GM23338 (cell line): ENCODE results near the gene BORCS8. TPM values are rescaled to one million over a fixed set of nuclear protein-coding genes. Genes with fewer than 3 reads are reported as not detected.

Experiments
- ATAC-seq: fragments of 200-7000 bp; cut with Tn5 transposase; 3 replicates; pipeline ENCODE4 v1.9.1; 2020
- DNase-seq: peaks from one replicate; pipeline ENCODE4 v3.0.0-alpha.2; 2015; ENCODE audit warnings: low spot score
- H2AFZ ChIP-seq: fragments of 200-600 bp; sonication (generic); 2 replicates; pipeline ENCODE4 v1.8.0; 2016; ENCODE audit warnings: antibody characterized with exemption, mild to moderate bottlenecking, moderate library complexity
- H3F3A ChIP-seq: fragments of 200-600 bp; sonication (generic); replicated peaks from 2 replicates; pipeline ENCODE4 v1.8.0; 2017; ENCODE audit warnings: antibody characterized with exemption, mixed run types, low read depth
- H3K27ac ChIP-seq: fragments of 200-600 bp; sonication (generic); 2 replicates; pipeline ENCODE4 v1.6.1; 2016; ENCODE audit warnings: low read depth
- H3K27me3 ChIP-seq: fragments of 200-600 bp; sonication (generic); 2 replicates; pipeline ENCODE4 v1.8.0; 2016; ENCODE audit warnings: mild to moderate bottlenecking, mixed run types, moderate library complexity; ENCODE audit not compliant: insufficient read depth
- H3K36me3 ChIP-seq: fragments of 200-600 bp; sonication (generic); 2 replicates; pipeline ENCODE4 v1.8.0; 2016; ENCODE audit warnings: mild to moderate bottlenecking; ENCODE audit not compliant: insufficient read depth
- H3K4me1 ChIP-seq: fragments of 200-600 bp; sonication (generic); 2 replicates; pipeline ENCODE4 v1.8.0; 2016; ENCODE audit warnings: mild to moderate bottlenecking, moderate library complexity; ENCODE audit not compliant: insufficient read depth
- H3K4me2 ChIP-seq: fragments of 200-600 bp; sonication (generic); 2 replicates; pipeline ENCODE4 v1.7.1; 2017; ENCODE audit warnings: mixed run types
- H3K4me3 ChIP-seq: fragments of 200-600 bp; sonication (generic); 2 replicates; pipeline ENCODE4 v1.6.1; 2016; ENCODE audit warnings: mixed run types
- H3K79me2 ChIP-seq: fragments of 200-600 bp; sonication (generic); replicated peaks from 2 replicates; pipeline ENCODE4 v1.8.0; 2017; ENCODE audit warnings: mild to moderate bottlenecking; ENCODE audit not compliant: insufficient read depth
- H3K9me2 ChIP-seq: fragments of 200-600 bp; sonication (generic); 2 replicates; pipeline ENCODE4 v1.8.0; 2017; ENCODE audit not compliant: insufficient read depth
- H4K20me1 ChIP-seq: fragments of 200-600 bp; sonication (generic); replicated peaks from 2 replicates; pipeline ENCODE4 v1.8.0; 2017; ENCODE audit warnings: mild to moderate bottlenecking; ENCODE audit not compliant: insufficient read depth
- H3K27ac Mint-ChIP-seq: 2 replicates; pipeline ENCODE4 v1.8.0; 2020; ENCODE audit warnings: inconsistent platforms, mild to moderate bottlenecking, moderate library complexity, mixed read lengths
- H3K27me3 Mint-ChIP-seq: 3 replicates; pipeline ENCODE4 v1.8.0; 2022; ENCODE audit warnings: low read depth, mild to moderate bottlenecking, moderate library complexity, mixed read lengths, inconsistent platforms; ENCODE audit not compliant: insufficient read depth, poor library complexity
- H3K36me3 Mint-ChIP-seq: 3 replicates; pipeline ENCODE4 v1.8.0; 2021; ENCODE audit warnings: low read depth, mild to moderate bottlenecking, inconsistent platforms, moderate library complexity, mixed read lengths
- H3K4me1 Mint-ChIP-seq: 3 replicates; pipeline ENCODE4 v1.8.0; 2020; ENCODE audit warnings: mild to moderate bottlenecking, inconsistent platforms, mixed read lengths
- H3K4me3 Mint-ChIP-seq: 3 replicates; pipeline ENCODE4 v1.8.0; 2021; ENCODE audit warnings: moderate library complexity, mild to moderate bottlenecking, inconsistent platforms, mixed read lengths
- H3K9me3 Mint-ChIP-seq: 3 replicates; pipeline ENCODE4 v1.8.0; 2020; ENCODE audit warnings: moderate library complexity, mild to moderate bottlenecking, inconsistent platforms, mixed read lengths
- CREB1 ChIP-seq: fragments of 250-450 bp; sonication (Bioruptor Pico); IDR thresholded peaks from 2 replicates; pipeline ENCODE4 v1.5.0; 2020; ENCODE audit warnings: low read depth, mild to moderate bottlenecking, moderate library complexity
- POLR2AphosphoS5 ChIP-seq: IDR thresholded peaks from 2 replicates; pipeline ENCODE4 v1.6.1; 2016; ENCODE audit warnings: antibody characterized with exemption, low read depth
- REST ChIP-seq: IDR thresholded peaks from one replicate; pipeline ENCODE4 v1.6.1; 2018; ENCODE audit warnings: antibody characterized with exemption; ENCODE audit not compliant: unreplicated experiment
- STAT1 ChIP-seq: IDR thresholded peaks from one replicate; pipeline ENCODE4 v1.6.1; 2016; ENCODE audit warnings: antibody characterized with exemption; ENCODE audit not compliant: unreplicated experiment
- ZNF114 ChIP-seq: fragments of 250-450 bp; sonication (Bioruptor Pico); IDR thresholded peaks from 2 replicates; pipeline ENCODE4 v1.5.0; 2020; ENCODE audit warnings: mild to moderate bottlenecking, moderate library complexity
- ZNF331 ChIP-seq: fragments of 250-450 bp; sonication (Bioruptor Pico); IDR thresholded peaks from 2 replicates; pipeline ENCODE4 v1.5.0; 2020; ENCODE audit warnings: low read depth, mild to moderate bottlenecking, moderate library complexity
- polyA plus RNA-seq: library from polyadenylated mRNA; unstranded; fragments of >200 nt; fragmentation: Nextera tagmentation; extraction: Ambion mirVana; gene quantifications from 2 replicates; pipeline ENCODE4 v1.2.1, GENCODE V29; 2016
- total RNA-seq: library from RNA; depleted of rRNA; stranded (reverse); fragments of >200 nt; shearing (Covaris generic); gene quantifications from 2 replicates; pipeline ENCODE4 v1.2.3, GENCODE V29; 2014
- TF ChIP-seq, protein P1 (sequence below): IDR thresholded peaks from 2 replicates; pipeline ENCODE4 v1.6.1; 2016; ENCODE audit warnings: antibody characterized with exemption
- TF ChIP-seq, protein P2 (sequence below), 2 experiments: fragments of 200-600 bp in 1 of 2; sonication (generic) in 1 of 2; conservative IDR thresholded peaks; 2 replicates each; pipeline versions ENCODE4 v1.5.1 to v1.6.1; 2016 to 2017; ENCODE audit warnings: antibody characterized with exemption in 2 of 2, low read depth in 2 of 2, mild to moderate bottlenecking in 2 of 2, moderate library complexity in 1 of 2

Gene BORCS8
- total and polyA plus RNA-seq, 2 experiments from 2014 or later = 15.1 to 18.8 TPM

GRCh38 chr19:19185853-19186740, 5.9 kb downstream of the BORCS8 start:
- peaks cover 23% of the 10 kb centered on the region for H3K36me3 Mint-ChIP-seq
- DNase-seq = peak; percentile 97
- Histone ChIP-seq H3K4me1 (peaks cover 4% of the 10 kb centered on the region; the same call in 1 of the 2 replicates), H2AFZ (no peak overlapping the region), H3K27ac (peak overlapping the region; percentile 78; the same call in 1 of the 2 replicates), H3K4me3 (no peak overlapping the region), H3K36me3 (no peaks in the 10 kb centered on the region), H3K4me2 (no peak overlapping the region), H3F3A (0 out of 2 replicates have a peak, but pooled peaks cover 8% of the 10 kb centered on the region), H3K79me2 (peaks cover 15% of the 10 kb centered on the region), H3K27me3 (no peaks in the 10 kb centered on the region), H4K20me1 (peaks cover 15% of the 10 kb centered on the region), H3K9me2 (no peaks in the 10 kb centered on the region)
- ATAC-seq = peak; percentile 100
- TF ChIP-seq ZNF331 (CRISPR knock-in tag) (no peak), STAT1 (no peak), POLR2AphosphoS5 (no peak), ZNF114 (CRISPR knock-in tag) (no peak; the same call in 1 of the 2 replicates), REST (no peak), CREB1 (0 out of 2 replicates have a peak, but pooled peaks have one; percentile 8)
- TF ChIP-seq, protein P1, sequence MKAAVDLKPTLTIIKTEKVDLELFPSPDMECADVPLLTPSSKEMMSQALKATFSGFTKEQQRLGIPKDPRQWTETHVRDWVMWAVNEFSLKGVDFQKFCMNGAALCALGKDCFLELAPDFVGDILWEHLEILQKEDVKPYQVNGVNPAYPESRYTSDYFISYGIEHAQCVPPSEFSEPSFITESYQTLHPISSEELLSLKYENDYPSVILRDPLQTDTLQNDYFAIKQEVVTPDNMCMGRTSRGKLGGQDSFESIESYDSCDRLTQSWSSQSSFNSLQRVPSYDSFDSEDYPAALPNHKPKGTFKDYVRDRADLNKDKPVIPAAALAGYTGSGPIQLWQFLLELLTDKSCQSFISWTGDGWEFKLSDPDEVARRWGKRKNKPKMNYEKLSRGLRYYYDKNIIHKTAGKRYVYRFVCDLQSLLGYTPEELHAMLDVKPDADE = no peak
- TF ChIP-seq, protein P2, sequence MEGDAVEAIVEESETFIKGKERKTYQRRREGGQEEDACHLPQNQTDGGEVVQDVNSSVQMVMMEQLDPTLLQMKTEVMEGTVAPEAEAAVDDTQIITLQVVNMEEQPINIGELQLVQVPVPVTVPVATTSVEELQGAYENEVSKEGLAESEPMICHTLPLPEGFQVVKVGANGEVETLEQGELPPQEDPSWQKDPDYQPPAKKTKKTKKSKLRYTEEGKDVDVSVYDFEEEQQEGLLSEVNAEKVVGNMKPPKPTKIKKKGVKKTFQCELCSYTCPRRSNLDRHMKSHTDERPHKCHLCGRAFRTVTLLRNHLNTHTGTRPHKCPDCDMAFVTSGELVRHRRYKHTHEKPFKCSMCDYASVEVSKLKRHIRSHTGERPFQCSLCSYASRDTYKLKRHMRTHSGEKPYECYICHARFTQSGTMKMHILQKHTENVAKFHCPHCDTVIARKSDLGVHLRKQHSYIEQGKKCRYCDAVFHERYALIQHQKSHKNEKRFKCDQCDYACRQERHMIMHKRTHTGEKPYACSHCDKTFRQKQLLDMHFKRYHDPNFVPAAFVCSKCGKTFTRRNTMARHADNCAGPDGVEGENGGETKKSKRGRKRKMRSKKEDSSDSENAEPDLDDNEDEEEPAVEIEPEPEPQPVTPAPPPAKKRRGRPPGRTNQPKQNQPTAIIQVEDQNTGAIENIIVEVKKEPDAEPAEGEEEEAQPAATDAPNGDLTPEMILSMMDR (conservative IDR thresholded peaks at IDR 0.05; ENCODE audit: low read depth in 2 of 2) = peak; percentile 93 to 97
- H3K4me1 Mint-ChIP-seq = peaks cover 5% of the 10 kb centered on the region; the same call in 2 of the 3 replicates
- H3K9me3 Mint-ChIP-seq = no peaks in the 10 kb centered on the region
- no peak overlapping the region for H3K4me3 Mint-ChIP-seq
- peaks cover 14% of the 10 kb centered on the region for H3K27me3 Mint-ChIP-seq
- H3K27ac Mint-ChIP-seq = peak overlapping the region; percentile 75; the same call in 1 of the 2 replicates
